ENCODE results near the gene SETBP1.

Gene SETBP1

GRCh38 chr18:44679914-44680272 lies 795 bp upstream of the SETBP1 start:
- peak; percentile 27 to 55 (median 52) for DNase-seq

- DNase-seq, result peak; percentile 22 to 31 (median 29)
Observed at GRCh38 chr18:44681076-44681970, 635 bp downstream of the SETBP1 start.

GRCh38 chr18:44682201-44682870 lies 1.6 kb downstream of the SETBP1 start:
- no peak for DNase-seq

DNA sequence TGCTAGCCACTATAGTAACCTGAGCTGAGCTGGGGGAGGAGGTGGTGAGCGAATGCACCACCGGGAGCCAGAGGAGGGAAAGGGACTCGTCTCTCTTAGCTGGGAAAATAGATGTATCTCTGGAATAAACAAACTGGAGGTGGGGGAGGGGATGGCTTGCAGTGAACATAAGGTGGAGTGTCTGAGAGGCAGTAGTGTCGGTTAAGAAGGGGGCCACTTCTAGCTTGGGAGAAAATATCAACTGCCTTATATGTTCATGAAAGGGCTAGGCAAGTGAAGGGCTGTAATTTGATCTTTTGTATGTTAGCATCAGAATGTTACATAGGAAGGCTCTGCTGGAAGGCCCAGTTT lies 2.2 kb downstream of the SETBP1 start:
- DNase-seq, result no peak

DNA sequence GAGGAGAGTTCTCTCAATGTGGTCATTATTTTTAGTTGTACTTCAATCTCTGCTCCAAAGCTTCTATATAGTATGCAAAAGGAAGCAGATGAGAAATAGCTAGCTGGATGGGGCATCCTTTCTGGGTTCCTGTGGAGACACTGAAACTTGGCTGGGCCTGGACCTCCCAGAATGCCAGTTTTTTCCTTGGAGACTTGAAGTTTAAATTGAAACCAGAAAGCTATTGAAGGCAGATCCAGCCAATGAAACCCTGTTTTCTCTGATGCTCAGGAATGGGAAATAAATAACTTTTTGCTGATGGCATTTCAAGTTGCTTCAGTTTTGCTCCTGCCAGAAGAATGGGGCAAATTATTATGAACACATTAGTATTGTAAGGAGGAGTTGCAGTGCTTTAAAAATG lies 2.9 kb downstream of the SETBP1 start:
- no peak for DNase-seq

DNA sequence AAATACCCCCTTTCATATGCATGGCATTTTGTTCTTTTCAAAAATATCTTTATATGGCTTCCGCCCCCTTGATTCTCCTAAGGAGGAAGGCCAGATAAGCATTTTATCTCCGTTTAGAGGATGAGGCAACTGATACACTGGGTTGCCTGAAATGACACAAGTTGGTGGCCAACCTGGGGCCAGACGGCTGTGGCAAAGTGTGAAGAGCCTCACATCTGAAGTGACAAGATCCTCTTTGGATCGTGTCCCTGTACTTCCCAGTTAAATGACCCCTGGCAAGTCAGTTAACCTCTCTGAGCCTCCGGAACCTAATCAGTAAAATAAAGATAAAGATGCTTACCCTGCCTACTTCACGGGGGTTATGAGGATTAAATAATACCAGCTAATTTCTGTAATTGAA lies 4.6 kb downstream of the SETBP1 start:
- DNase-seq, result no peak

DNA sequence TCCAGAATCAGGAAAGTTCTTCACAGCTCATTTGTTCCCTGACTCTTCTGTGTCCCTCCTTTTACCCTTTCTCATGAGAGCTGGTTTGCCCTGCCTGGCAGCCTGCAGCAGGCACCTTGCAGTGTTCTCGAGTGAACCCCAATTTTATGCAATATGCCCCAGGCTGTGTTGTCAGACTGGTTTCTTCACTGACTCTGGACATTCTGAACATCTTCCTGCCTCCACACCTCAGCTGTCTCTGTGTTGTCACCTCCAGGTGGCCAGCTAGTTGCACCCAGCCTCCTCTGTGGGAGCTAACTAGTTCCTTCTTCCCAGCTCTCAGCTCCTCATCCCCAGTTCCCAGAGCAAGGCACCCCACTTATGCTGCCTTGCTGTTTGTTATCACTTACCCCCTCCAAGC lies 5.5 kb downstream of the SETBP1 start:
- DNase-seq, result no peak

DNA sequence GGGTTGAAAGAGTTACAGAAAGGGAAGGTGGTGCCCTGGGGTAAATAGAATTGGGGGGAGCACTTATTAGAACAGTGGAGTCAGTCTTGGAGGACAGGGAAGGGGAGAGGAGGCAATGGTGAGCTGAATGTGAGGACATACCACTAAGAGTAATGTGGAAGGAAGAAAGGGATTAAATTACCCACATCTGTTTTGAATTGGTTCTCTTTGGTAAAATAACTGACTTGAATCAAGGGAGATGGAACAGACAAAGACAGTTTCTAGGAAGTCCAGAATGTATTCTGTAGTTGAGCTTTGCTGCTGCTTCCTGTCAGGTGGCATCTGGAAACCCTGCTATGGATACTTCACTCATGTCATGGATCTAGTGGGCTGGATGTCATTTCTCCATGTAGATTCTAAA lies 6.7 kb downstream of the SETBP1 start:
- no peak for DNase-seq

- no peak for DNase-seq
Observed at GRCh38 chr18:44689736-44690135, 9.0 kb downstream of the SETBP1 start.

GRCh38 chr18:44691148-44691925 lies 10.6 kb downstream of the SETBP1 start:
- DNase-seq, result no peak

GRCh38 chr18:44693030-44693784 lies 12.5 kb downstream of the SETBP1 start:
- no peak for DNase-seq

DNA sequence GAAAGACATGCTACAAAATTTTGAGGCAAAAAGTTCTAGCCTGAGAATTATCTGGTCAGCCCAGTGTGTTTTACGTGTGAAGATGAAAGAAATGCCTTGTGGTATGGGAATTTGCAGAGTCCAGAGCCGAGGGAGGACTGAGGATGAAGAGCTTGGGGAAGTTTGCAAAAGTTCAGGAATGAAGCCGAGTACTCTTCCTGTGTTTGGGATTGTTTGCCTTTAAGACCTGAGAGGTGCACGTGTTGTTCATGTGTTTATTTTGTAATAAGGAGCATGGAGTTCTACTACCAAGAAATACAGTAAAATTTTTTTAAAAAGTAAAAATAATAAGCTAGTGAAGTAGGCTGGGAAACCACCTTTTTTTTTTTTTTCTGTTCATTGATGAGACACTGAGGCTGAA lies 14.8 kb downstream of the SETBP1 start:
- no peak for DNase-seq

- DNase-seq, result no peak
Observed at GRCh38 chr18:44696892-44697291, 16.2 kb downstream of the SETBP1 start.

DNA sequence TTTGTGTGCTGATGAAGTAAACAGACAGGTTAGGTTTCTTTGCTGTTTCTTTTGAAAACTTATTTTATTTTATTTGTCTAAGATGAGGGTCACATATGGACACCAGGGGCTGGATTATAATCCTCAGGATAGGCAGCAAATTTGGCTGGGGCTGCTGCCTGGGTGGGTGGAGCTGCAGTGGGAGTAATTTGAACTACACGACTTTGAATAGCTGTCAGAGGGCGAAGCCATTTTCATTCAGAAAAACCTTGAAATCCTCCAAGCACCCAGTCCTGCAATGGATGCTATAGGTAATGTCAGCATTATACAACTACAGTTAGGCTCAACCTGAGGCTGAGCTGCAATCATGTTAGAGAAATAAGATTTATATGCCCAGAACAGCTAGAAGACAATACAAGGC lies 16.6 kb downstream of the SETBP1 start:
- DNase-seq, result no peak

- no peak for DNase-seq
Observed at GRCh38 chr18:44698518-44698917, 17.8 kb downstream of the SETBP1 start.

DNA sequence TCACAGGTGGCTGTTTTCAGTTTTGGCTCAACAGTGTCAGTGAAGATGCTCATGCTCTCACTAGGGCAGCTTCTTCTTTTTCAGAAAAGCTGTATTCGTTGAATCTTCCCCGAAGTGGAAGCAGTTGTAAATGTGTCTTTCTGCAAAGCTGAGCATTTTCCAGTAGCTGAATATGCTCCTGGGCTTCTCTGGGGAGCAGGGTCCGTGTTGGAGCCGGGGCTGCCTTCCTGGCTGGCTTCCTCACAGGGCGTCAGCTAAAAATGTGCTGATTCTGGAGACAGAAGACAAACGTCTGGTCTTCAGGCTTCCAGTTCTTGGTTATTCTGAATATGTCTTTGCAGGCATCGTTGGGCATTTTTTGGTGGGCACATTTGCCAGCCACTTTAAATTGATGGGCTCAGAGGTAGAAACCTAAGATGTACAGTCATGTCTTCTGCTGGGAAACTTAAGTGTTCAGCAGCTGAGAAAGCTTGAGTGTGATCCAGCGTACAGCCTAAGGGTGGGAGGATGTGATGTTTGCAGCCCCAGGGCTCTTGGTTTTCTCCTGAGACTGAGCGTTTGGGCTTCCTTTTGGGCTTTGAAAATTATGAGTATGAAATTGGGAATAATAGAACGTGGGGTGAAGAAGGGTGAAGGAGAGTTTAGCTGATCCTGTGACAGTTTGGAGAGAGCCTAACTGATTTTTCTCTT lies 19.0 kb downstream of the SETBP1 start:
- no peak for DNase-seq

GRCh38 chr18:44700652-44701051 lies 20.0 kb downstream of the SETBP1 start:
- DNase-seq, result peak in 1 of 3 donors; percentile 19

DNA sequence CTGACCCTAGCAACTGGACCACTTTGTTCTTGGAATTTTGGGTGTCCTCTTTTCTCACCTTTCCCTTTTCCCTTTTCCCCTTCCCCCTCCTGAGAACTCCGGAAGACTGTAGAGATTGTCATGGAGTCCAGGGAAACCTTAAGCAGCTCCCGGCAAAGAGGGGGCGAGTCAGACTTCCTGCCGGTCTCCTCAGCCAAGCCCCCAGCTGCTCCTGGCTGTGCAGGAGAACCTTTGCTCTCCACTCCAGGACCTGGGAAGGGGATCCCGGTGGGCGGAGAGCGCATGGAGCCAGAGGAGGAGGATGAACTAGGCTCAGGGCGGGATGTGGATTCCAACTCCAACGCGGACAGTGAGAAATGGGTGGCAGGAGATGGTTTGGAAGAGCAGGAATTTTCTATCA lies 20.5 kb downstream of the SETBP1 start:
- DNase-seq, result no peak

- no peak for DNase-seq
Observed at GRCh38 chr18:44702594-44702993, 21.9 kb downstream of the SETBP1 start.

GRCh38 chr18:44704135-44704789 lies 23.6 kb downstream of the SETBP1 start:
- no peak for DNase-seq

- no peak for DNase-seq
Observed at GRCh38 chr18:44705075-44705675, 24.5 kb downstream of the SETBP1 start.

Measured in suppressor macrophage treated with lipopolysaccharide for 1 hour (primary cell).